OCI-LY7 (cell line): ENCODE data around the gene FUT2.

Experiments
- CTCF ChIP-seq: fragments of 200-600 bp; sonication (generic); conservative IDR thresholded peaks from 2 replicates; pipeline ENCODE4 v1.5.1; 2014; ENCODE audit warnings: mild to moderate bottlenecking, antibody characterized with exemption, low read length, moderate library complexity, mixed read lengths
- EZH2phosphoT487 ChIP-seq: fragments of 200-600 bp; sonication (generic); IDR thresholded peaks from 2 replicates; pipeline ENCODE4 v1.6.1; 2018; ENCODE audit warnings: low read depth, borderline replicate concordance, mild to moderate bottlenecking, mixed run types, antibody characterized with exemption, low read length, moderate library complexity, mixed read lengths

- TF ChIP-seq CTCF (no peak), EZH2phosphoT487 (no peak)
Observed at GRCh38 chr19:48660852-48661710, 34.7 kb upstream of the FUT2 start.
